Heart left ventricle (tissue), 11 donors: ENCODE results near the gene PANK1. TPM values are rescaled to one million over a fixed set of nuclear protein-coding genes. Genes with fewer than 3 reads are reported as not detected.

ENCODE experiments used
- microRNA counts, 2 donors: library from miRNA; unstranded; fragments of <30 nt; microRNA quantifications; one replicate each; lab custom pipeline; 2016
- microRNA-seq, 4 donors: library from miRNA; unstranded; fragments of <30 nt; microRNA quantifications; one replicate each; pipeline versions ENCODE4 to v1.2.0, GENCODE V29; 2017 to 2020
- polyA plus RNA-seq, 2 donors: library from polyadenylated mRNA; stranded (reverse); fragments of 200-250 nt; gene quantifications; one replicate each; pipeline ENCODE4 v1.2.3, GENCODE V29; 2013
- total RNA-seq, 9 donors: library from RNA; depleted of rRNA in 2 of 9; stranded (reverse); fragments of >200 nt in 2 of 9; fragmentation: NEBNext Ultra II Directional in 3 of 9; extraction: Animal tissue kit (Norgen Biotek cat#: 25700) in 3 of 9; gene quantifications; one replicate each; pipeline versions ENCODE4 v1.1.0 to v1.2.4, GENCODE V29; 2016 to 2023
- donor health status: ischemic (EF 13 %, LVEDD 7.1; RV severe dilation, severe dysfunction).
- donor health status: healthy with polysubstance abuse.
- donor health status: DM: no; HTN: yes; CAD: no.
- donor health status: DM: no; HTN: no; CAD: no.
- donor health status: ischemic (EF 25% LVEDD 5.7; RV mildly dilated, moderate dysfunction).
- donor health status: healthy.
- donor health status: DM: yes; HTN: yes; CAD: no.
- donor health status: PGD.
- donor health status: nonischemic (EF 23%, LVEDD 6.1; RV moderate dilation, normal function).

PANK1 gene
- total and polyA plus RNA-seq, 11 donors = 3.6 to 24.7 (median 17.4) TPM

MicroRNA genes within 50 kb of the gene (microRNA counts, 767-probe panel; counts per million panel counts)
- microRNA hsa-miR-107 (lab: Ali Mortazavi, UCI) = 4,091 to 4,366 counts per million in 2 donors

Small RNA genes within 50 kb of the gene (microRNA-seq; reads per million reads assigned to microRNA genes)
- gene MIR107 = 1,064 to 1,751 (median 1,390) reads per million in 4 donors

Other genes with a start within 250 kb of the PANK1 start
- 10 to 100 TPM in 6 of 9 donors, 1 to 10 TPM in 3; 5.4 to 21.0 (median 10.4) TPM for gene IFIT5, start 230.7 kb downstream of the PANK1 start, total RNA-seq
- gene IFIT5, start 230.7 kb downstream of the PANK1 start, polyA plus RNA-seq = 1 to 10 TPM; 5.4 to 9.3 TPM
- gene SLC16A12, start 109.6 kb downstream of the PANK1 start, total RNA-seq = 1 to 10 TPM; 2.0 to 6.6 (median 2.9) TPM
- gene SLC16A12, start 109.6 kb downstream of the PANK1 start, polyA plus RNA-seq = 1 to 10 TPM; 1.7 to 4.3 TPM
- gene KIF20B, start 56.3 kb upstream of the PANK1 start, total RNA-seq = 1 to 10 TPM in 8 of 9 donors, under 1 TPM in 1; 0.95 to 8.6 (median 2.4) TPM
- gene KIF20B, start 56.3 kb upstream of the PANK1 start, polyA plus RNA-seq = 1 to 10 TPM in 1 of 2 donors, under 1 TPM in 1; 0.50 to 1.1 TPM